Measurements from ENCODE around the gene ZNF140. TPM values are rescaled to one million over a fixed set of nuclear protein-coding genes. Genes with fewer than 3 reads are reported as not detected.

ZNF140 gene
- total RNA-seq, 1 donor = 25.0 TPM

DNA sequence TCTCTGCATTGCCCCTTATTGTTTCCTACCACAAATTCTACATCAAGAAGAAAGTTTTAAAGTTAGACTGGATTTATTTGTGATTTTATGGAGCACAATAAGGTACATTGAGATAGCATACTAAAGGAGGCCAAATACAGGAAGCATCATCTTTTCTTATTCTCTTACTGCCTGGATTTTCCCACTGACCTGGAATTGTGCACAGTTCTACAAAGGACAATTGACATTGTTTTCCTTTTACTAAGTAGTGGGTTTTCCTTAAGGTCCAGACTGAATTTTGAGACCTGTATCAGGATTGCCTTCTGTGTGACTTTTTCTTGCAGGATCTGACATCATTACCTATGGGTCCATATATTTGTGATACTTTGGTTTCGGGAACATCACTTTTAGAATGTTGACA, 18.8 kb upstream of the ZNF140 start:
- no peak overlapping the region for H3K4me3 ChIP-seq (ENCODE audit: low read depth, low read length)
- DNase-seq (ENCODE audit: low read depth) = no peak
- TF ChIP-seq, protein P1, sequence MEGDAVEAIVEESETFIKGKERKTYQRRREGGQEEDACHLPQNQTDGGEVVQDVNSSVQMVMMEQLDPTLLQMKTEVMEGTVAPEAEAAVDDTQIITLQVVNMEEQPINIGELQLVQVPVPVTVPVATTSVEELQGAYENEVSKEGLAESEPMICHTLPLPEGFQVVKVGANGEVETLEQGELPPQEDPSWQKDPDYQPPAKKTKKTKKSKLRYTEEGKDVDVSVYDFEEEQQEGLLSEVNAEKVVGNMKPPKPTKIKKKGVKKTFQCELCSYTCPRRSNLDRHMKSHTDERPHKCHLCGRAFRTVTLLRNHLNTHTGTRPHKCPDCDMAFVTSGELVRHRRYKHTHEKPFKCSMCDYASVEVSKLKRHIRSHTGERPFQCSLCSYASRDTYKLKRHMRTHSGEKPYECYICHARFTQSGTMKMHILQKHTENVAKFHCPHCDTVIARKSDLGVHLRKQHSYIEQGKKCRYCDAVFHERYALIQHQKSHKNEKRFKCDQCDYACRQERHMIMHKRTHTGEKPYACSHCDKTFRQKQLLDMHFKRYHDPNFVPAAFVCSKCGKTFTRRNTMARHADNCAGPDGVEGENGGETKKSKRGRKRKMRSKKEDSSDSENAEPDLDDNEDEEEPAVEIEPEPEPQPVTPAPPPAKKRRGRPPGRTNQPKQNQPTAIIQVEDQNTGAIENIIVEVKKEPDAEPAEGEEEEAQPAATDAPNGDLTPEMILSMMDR (IDR thresholded peaks at IDR 0.05; ENCODE audit: insufficient read depth, low read depth, low read length) = no peak

DNA sequence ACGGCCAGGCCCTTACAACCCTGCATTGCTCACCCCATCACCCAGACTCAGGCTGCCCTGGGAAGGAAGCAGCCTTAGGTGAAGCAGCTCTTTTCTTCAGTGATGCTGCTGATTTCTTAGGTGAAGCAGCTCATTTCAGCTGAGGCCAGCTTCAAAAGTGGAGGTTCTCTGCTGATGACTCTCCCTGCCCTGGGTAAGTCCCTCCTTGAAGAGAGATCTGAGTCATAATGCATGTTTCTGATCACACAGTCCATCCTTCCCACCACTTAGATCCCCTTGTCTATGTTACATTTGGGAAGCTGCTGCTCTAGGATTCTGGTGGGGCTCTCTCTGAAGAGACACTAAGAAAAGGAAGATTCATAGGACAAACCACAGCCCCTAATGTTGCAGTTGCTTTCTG, 17.2 kb upstream of the ZNF140 start:
- TF ChIP-seq, protein P1 (IDR thresholded peaks at IDR 0.05; ENCODE audit: insufficient read depth, low read depth, low read length) = no peak
- DNase-seq (ENCODE audit: low read depth) = no peak

GRCh38 chr12:133073836-133074235, 6.9 kb upstream of the ZNF140 start:
- DNase-seq (ENCODE audit: low read depth) = no peak
- no peak overlapping the region for H3K4me3 ChIP-seq (ENCODE audit: low read depth, low read length)
- TF ChIP-seq, protein P1 (IDR thresholded peaks at IDR 0.05; ENCODE audit: insufficient read depth, low read depth, low read length) = no peak

More for the DNA sequence above, 17.2 kb upstream of the ZNF140 start:
- no peak overlapping the region for H3K4me3 ChIP-seq (ENCODE audit: low read depth, low read length)

GRCh38 chr12:133080026-133080367, 726 bp upstream of the ZNF140 start:
- TF ChIP-seq, protein P1 (IDR thresholded peaks at IDR 0.05; ENCODE audit: insufficient read depth, low read depth, low read length) = no peak
- peak overlapping the region; percentile 87 for H3K4me3 ChIP-seq (ENCODE audit: low read depth, low read length)
- DNase-seq (ENCODE audit: low read depth) = peak; percentile 100

DNA sequence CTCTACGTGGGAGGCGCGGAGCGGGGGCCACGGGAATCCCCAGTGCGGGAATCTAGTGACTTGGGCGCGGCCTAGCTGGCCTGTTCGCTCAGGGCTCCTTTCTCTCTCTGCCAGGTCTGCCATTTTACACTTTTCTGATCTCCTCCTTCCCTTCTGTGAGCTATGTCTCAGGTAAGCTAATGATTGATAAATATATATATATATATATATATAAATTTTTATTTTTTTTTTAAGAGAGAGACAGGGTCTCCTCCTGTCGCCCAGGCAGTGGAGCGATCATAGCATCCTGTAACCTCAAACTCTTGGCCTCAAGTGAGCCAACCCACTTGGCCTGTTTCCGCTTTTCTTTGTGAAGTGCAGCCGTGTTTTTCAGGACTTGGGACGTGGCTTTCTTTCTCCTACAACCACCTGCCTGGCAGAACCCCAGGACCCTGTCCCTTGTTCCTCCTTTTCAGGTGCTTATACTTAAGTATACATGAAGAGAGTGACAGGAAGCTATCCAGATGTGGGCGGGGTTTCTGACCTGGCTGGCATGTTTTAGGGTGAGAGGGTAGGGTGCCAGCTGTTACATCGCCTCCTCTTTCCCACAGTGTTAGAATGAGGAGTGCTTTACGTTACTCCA, 547 bp downstream of the ZNF140 start:
- no peak for DNase-seq (ENCODE audit: low read depth)
- TF ChIP-seq, protein P1 (IDR thresholded peaks at IDR 0.05; ENCODE audit: insufficient read depth, low read depth, low read length) = no peak
- peak overlapping the region; percentile 87 for H3K4me3 ChIP-seq (ENCODE audit: low read depth, low read length)

GRCh38 chr12:133083345-133083744, 2.6 kb downstream of the ZNF140 start:
- TF ChIP-seq, protein P1 (IDR thresholded peaks at IDR 0.05; ENCODE audit: insufficient read depth, low read depth, low read length) = no peak
- no peak overlapping the region for H3K4me3 ChIP-seq (ENCODE audit: low read depth, low read length)
- DNase-seq (ENCODE audit: low read depth) = no peak

- no peak overlapping the region for H3K4me3 ChIP-seq (ENCODE audit: low read depth, low read length)
- DNase-seq (ENCODE audit: low read depth) = peak; percentile 8
- TF ChIP-seq, protein P1 (IDR thresholded peaks at IDR 0.05; ENCODE audit: insufficient read depth, low read depth, low read length) = no peak
These were observed 24.9 kb downstream of the ZNF140 start for GRCh38 chr12:133105620-133106019.

All from fibroblast of villous mesenchyme (primary cell).